Measurements from ENCODE around the gene NRXN3.

DNA sequence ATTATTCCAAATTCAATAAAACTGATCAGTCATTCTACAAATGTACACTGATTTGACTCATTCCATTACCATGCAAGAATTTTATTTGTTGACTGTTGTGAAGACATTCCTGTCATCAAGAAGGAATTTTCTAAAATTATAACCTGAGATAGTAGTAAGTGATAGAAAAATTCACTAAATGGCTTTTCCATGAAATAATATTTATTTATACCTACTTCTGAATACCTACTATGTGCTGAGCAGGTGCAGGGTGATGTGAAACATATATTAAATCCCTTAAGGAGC lies 841.7 kb downstream of the NRXN3 start:
- TF ChIP-seq, protein P1, sequence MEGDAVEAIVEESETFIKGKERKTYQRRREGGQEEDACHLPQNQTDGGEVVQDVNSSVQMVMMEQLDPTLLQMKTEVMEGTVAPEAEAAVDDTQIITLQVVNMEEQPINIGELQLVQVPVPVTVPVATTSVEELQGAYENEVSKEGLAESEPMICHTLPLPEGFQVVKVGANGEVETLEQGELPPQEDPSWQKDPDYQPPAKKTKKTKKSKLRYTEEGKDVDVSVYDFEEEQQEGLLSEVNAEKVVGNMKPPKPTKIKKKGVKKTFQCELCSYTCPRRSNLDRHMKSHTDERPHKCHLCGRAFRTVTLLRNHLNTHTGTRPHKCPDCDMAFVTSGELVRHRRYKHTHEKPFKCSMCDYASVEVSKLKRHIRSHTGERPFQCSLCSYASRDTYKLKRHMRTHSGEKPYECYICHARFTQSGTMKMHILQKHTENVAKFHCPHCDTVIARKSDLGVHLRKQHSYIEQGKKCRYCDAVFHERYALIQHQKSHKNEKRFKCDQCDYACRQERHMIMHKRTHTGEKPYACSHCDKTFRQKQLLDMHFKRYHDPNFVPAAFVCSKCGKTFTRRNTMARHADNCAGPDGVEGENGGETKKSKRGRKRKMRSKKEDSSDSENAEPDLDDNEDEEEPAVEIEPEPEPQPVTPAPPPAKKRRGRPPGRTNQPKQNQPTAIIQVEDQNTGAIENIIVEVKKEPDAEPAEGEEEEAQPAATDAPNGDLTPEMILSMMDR (IDR thresholded peaks at IDR 0.05) = no peak
- TF ChIP-seq SIN3A (IDR thresholded peaks at IDR 0.05; ENCODE audit: borderline replicate concordance, insufficient read depth, low read depth, low read length) = no peak
- TF ChIP-seq POLR2AphosphoS5 (IDR thresholded peaks at IDR 0.05; ENCODE audit: low read depth, low read length) = no peak
- TF ChIP-seq TCF7L2 (IDR thresholded peaks at IDR 0.05; ENCODE audit: low read depth, low read length) = no peak
- TF ChIP-seq, protein P2, sequence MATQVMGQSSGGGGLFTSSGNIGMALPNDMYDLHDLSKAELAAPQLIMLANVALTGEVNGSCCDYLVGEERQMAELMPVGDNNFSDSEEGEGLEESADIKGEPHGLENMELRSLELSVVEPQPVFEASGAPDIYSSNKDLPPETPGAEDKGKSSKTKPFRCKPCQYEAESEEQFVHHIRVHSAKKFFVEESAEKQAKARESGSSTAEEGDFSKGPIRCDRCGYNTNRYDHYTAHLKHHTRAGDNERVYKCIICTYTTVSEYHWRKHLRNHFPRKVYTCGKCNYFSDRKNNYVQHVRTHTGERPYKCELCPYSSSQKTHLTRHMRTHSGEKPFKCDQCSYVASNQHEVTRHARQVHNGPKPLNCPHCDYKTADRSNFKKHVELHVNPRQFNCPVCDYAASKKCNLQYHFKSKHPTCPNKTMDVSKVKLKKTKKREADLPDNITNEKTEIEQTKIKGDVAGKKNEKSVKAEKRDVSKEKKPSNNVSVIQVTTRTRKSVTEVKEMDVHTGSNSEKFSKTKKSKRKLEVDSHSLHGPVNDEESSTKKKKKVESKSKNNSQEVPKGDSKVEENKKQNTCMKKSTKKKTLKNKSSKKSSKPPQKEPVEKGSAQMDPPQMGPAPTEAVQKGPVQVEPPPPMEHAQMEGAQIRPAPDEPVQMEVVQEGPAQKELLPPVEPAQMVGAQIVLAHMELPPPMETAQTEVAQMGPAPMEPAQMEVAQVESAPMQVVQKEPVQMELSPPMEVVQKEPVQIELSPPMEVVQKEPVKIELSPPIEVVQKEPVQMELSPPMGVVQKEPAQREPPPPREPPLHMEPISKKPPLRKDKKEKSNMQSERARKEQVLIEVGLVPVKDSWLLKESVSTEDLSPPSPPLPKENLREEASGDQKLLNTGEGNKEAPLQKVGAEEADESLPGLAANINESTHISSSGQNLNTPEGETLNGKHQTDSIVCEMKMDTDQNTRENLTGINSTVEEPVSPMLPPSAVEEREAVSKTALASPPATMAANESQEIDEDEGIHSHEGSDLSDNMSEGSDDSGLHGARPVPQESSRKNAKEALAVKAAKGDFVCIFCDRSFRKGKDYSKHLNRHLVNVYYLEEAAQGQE (IDR thresholded peaks at IDR 0.05; ENCODE audit: insufficient read depth in 1 of 2, low read depth in 2 of 2, low read length in 1 of 2) = no peak

Data from Panc1 (cell line).